ENCODE data around the gene PALB2. TPM values are rescaled to one million over a fixed set of nuclear protein-coding genes. Genes with fewer than 3 reads are reported as not detected.

Gene PALB2
- total RNA-seq, 1 experiment from 2014 or later, result 40.3 TPM

DNA sequence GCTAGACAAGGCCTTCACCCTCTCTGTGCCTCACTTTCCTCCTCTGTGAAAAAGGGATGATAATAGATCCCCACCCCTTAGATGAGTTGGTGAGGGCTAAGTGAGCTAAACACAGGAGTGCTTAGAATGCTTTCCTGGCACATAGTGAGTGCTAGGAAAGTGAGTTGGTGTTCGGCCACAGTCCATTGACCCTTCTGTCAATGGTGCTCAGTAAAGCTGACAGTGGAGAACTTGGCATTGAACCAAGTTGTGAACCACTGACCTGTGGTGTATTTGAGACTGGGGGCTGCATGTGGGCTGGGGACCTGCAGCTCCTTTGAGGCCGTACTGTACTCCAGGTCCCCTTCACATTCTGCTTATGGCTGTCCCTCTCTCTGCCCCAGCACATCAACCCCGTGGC lies 42.4 kb upstream of the PALB2 start:
- H3K27ac ChIP-seq (ENCODE audit: insufficient read length, low read depth, low read length), result no peak overlapping the region
- H4K91ac ChIP-seq (ENCODE audit: insufficient read length, low read depth, low read length), result no peak overlapping the region
- H2BK20ac ChIP-seq (ENCODE audit: low read depth, low read length, poor library complexity, severe bottlenecking), result no peak overlapping the region
- H2BK12ac ChIP-seq (ENCODE audit: insufficient read length, low read depth, low read length), result no peak overlapping the region
- H3K9me3 ChIP-seq (ENCODE audit: control insufficient read depth, low read depth, low read length), result no peaks in the 10 kb centered on the region
- peaks cover 16% of the 10 kb centered on the region in 2 experiments for H3K4me1 Mint-ChIP-seq
- H4K8ac ChIP-seq (replicated peaks; ENCODE audit: insufficient read length, low read depth, low read length), result no peak overlapping the region
- peaks cover 23% of the 10 kb centered on the region; the same call in 1 of the 2 replicates for H3K79me2 ChIP-seq (ENCODE audit: insufficient read depth, low read length)
- H3K23me2 ChIP-seq (ENCODE audit: insufficient read length, low read depth, low read length, poor library complexity, severe bottlenecking), result peaks cover 7% of the 10 kb centered on the region
- H3K14ac ChIP-seq (ENCODE audit: insufficient read depth, low read length), result no peak overlapping the region
- H3K4me1 ChIP-seq (ENCODE audit: insufficient read depth, low read length), result no peaks in the 10 kb centered on the region; the same call in 1 of the 2 replicates
- no peaks in the 10 kb centered on the region; the same call in 1 of the 2 replicates for H3K27me3 Mint-ChIP-seq (ENCODE audit: low read depth)
- H3K27me3 ChIP-seq (ENCODE audit: insufficient read depth, low read length), result no peaks in the 10 kb centered on the region
- H3K79me1 ChIP-seq (ENCODE audit: insufficient read depth, low read depth, low read length, poor library complexity, severe bottlenecking), result peaks cover 18% of the 10 kb centered on the region
- H3K4ac ChIP-seq (ENCODE audit: low read depth, low read length), result no peak overlapping the region
- no peaks in the 10 kb centered on the region for H4K20me1 ChIP-seq (ENCODE audit: control insufficient read depth, insufficient read depth, insufficient read length)
- no peak overlapping the region for H3K23ac ChIP-seq (ENCODE audit: insufficient read length, low read depth, low read length)
- no peak overlapping the region for H3K18ac ChIP-seq (ENCODE audit: insufficient read length, low read depth, low read length)
- no peak overlapping the region for H3K4me2 ChIP-seq (ENCODE audit: insufficient read depth, insufficient read length, low read length)
- no peak overlapping the region for H2BK15ac ChIP-seq (ENCODE audit: low read depth, low read length)
- no peak overlapping the region for H3K4me3 Mint-ChIP-seq
- no peak overlapping the region for H3T11ph ChIP-seq (ENCODE audit: low read length)
- DNase-seq, result no peak
- peaks cover 64 to 88% (median 82%) of the 10 kb centered on the region in 3 experiments for H3K36me3 Mint-ChIP-seq (ENCODE audit: insufficient read depth in 1 of 3, low read depth in 3 of 3)
- H3K27ac Mint-ChIP-seq, result peak overlapping the region in 1 of 3 experiments; percentile 74; a peak in 2 of 7 replicates
- H2AK5ac ChIP-seq (ENCODE audit: insufficient read length, low read length), result no peak overlapping the region
- TF ChIP-seq, protein P1, sequence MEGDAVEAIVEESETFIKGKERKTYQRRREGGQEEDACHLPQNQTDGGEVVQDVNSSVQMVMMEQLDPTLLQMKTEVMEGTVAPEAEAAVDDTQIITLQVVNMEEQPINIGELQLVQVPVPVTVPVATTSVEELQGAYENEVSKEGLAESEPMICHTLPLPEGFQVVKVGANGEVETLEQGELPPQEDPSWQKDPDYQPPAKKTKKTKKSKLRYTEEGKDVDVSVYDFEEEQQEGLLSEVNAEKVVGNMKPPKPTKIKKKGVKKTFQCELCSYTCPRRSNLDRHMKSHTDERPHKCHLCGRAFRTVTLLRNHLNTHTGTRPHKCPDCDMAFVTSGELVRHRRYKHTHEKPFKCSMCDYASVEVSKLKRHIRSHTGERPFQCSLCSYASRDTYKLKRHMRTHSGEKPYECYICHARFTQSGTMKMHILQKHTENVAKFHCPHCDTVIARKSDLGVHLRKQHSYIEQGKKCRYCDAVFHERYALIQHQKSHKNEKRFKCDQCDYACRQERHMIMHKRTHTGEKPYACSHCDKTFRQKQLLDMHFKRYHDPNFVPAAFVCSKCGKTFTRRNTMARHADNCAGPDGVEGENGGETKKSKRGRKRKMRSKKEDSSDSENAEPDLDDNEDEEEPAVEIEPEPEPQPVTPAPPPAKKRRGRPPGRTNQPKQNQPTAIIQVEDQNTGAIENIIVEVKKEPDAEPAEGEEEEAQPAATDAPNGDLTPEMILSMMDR (conservative IDR thresholded peaks at IDR 0.05), result no peak
- no peak overlapping the region for H3K9ac ChIP-seq (ENCODE audit: extremely low read depth, insufficient read length, low read length)
- no CpG with 5 or more reads among the region's 3 CpGs for WGBS (ENCODE audit: extremely low coverage, insufficient read length, low lambda C conversion rate)
- no peak overlapping the region for H4K5ac ChIP-seq (ENCODE audit: insufficient read length, low read depth, low read length)
- H3K9me3 Mint-ChIP-seq, result no peaks in the 10 kb centered on the region
- H2BK5ac ChIP-seq (ENCODE audit: insufficient read length, low read length), result no peak overlapping the region
- H2BK120ac ChIP-seq (ENCODE audit: low read depth, low read length, poor library complexity, severe bottlenecking), result no peak overlapping the region
- no peak overlapping the region for H3K56ac ChIP-seq (ENCODE audit: insufficient read length, low read depth, low read length)
- H2AFZ ChIP-seq (ENCODE audit: low read length), result no peak overlapping the region
